ENCODE results near the gene RSAD1. TPM values are rescaled to one million over a fixed set of nuclear protein-coding genes. Genes with fewer than 3 reads are reported as not detected.

The RSAD1 gene
- polyA plus RNA-seq (2012; rRNA removed) = 44.7 and 58.9 TPM in 2 replicates
- polyA plus RNA-seq (2012; cell fraction: cytosol; rRNA removed) = 27.0 and 35.4 TPM in 2 replicates
- 171 and 180 TPM in 2 replicates for polyA plus RNA-seq (2012; cell fraction: nucleus; rRNA removed)

- peak within 1 kb of the TSS; percentile 79 to 88 for H3K27ac ChIP-seq (ENCODE audit: low read depth in 2 of 2, low read length in 1 of 2)
- POLR2A ChIA-PET = interaction anchor here (0.6 to 1.4 kb wide), 4 partner anchors 52 to 132 kb away, joined by 3 to 10 read pairs (median 4); partner anchors contain the start of gene LRRC59
- H3K9me2 ChIP-seq = no peaks in the 10 kb centered on the region
- H3K4me2 ChIP-seq = peak within 1 kb of the TSS; percentile 92
- H3K9me3 ChIP-seq = no peaks in the 10 kb centered on the region
- peak within 1 kb of the TSS; percentile 81 for H3K9ac ChIP-seq
- H3F3A ChIP-seq (replicated peaks; ENCODE audit: insufficient read depth) = peaks cover 14% of the 10 kb centered on the region
- H4K20me1 ChIP-seq (ENCODE audit: insufficient read depth) = no peaks in the 10 kb centered on the region
- WGBS (ENCODE audit: low lambda C conversion rate) = 7% methylated on average over 38 of the region's 75 CpGs
- CTCF ChIA-PET = interaction anchor here (0.6 to 5.9 kb wide), 95 partner anchors 10 to 752 kb away, joined by 3 to 85 read pairs (median 4); partner anchors contain the start of genes ACSF2, CHAD, COL1A1 and EPN3
- peak within 1 kb of the TSS; percentile 97 for H2AFZ ChIP-seq (ENCODE audit: low read depth)
- H3K27me3 ChIP-seq (ENCODE audit: insufficient read depth) = no peaks in the 10 kb centered on the region
- peaks cover 16% of the 10 kb centered on the region for H3K79me2 ChIP-seq (ENCODE audit: insufficient read depth)
- peaks cover 7 to 28% of the 10 kb centered on the region in 2 experiments for H3K36me3 ChIP-seq (replicated peaks in 1 of 2; ENCODE audit: control insufficient read depth in 1 of 2, insufficient read depth in 2 of 2, low read length in 1 of 2)
- peak within 1 kb of the TSS; percentile 80 to 90 for H3K4me3 ChIP-seq (ENCODE audit: low read depth in 2 of 2, low read length in 1 of 2)
- peaks cover 10 to 17% of the 10 kb centered on the region in 2 experiments; a peak in 2 of 4 replicates for H3K4me1 ChIP-seq (ENCODE audit: control insufficient read depth in 1 of 2, insufficient read depth in 2 of 2, low read depth in 1 of 2, low read length in 1 of 2)
- peak; percentile 98 for DNase-seq
- TF ChIP-seq GATA2 (CRISPR knock-in tag; IDR thresholded peaks at IDR 0.05) (no peak), TCF12 (IDR thresholded peaks at IDR 0.05) (no peak; the same call in 1 of the 2 replicates), EP300 (IDR thresholded peaks at IDR 0.05; ENCODE audit: borderline replicate concordance in 1 of 2, low read depth in 1 of 2, low read length in 1 of 2) (peak; percentile 20 to 32; a peak in 2 of 4 replicates), TAF1 (IDR thresholded peaks at IDR 0.05; ENCODE audit: borderline replicate concordance, low read depth, low read length) (peak; percentile 84; the same call in 1 of the 2 replicates), ZBTB33 (IDR thresholded peaks at IDR 0.05; ENCODE audit: borderline replicate concordance, low read depth) (peak; percentile 46; the same call in 1 of the 2 replicates), IRF3 (IDR thresholded peaks at IDR 0.05; ENCODE audit: low read depth, low read length) (no peak), MXI1 (IDR thresholded peaks at IDR 0.05; ENCODE audit: low read depth, low read length) (peak; percentile 96), RCOR1 (IDR thresholded peaks at IDR 0.05; ENCODE audit: low read length) (peak; percentile 58), RXRA (IDR thresholded peaks at IDR 0.05; ENCODE audit: borderline replicate concordance, low read depth) (no peak), SMC3 (IDR thresholded peaks at IDR 0.05; ENCODE audit: low read depth, low read length) (peak; percentile 50), SIN3A (IDR thresholded peaks at IDR 0.05; ENCODE audit: borderline replicate concordance, low read depth, low read length) (peak; percentile 88; the same call in 1 of the 2 replicates), TEAD4 (IDR thresholded peaks at IDR 0.05; ENCODE audit: borderline replicate concordance, insufficient read depth) (peak; percentile 43; the same call in 1 of the 2 replicates), USF1 (IDR thresholded peaks at IDR 0.05; ENCODE audit: borderline replicate concordance, low read depth) (peak; percentile 43; the same call in 1 of the 2 replicates), POLR2AphosphoS5 (IDR thresholded peaks at IDR 0.05; ENCODE audit: low read depth, low read length) (peak; percentile 90), NFIC (IDR thresholded peaks at IDR 0.05; ENCODE audit: borderline replicate concordance) (no peak), ELF1 (IDR thresholded peaks at IDR 0.05) (peak; percentile 57; the same call in 1 of the 2 replicates), MAX (IDR thresholded peaks at IDR 0.05; ENCODE audit: low read depth) (peak; percentile 71), MEF2A (IDR thresholded peaks at IDR 0.05; ENCODE audit: borderline replicate concordance, low read depth) (no peak), RAD21 (IDR thresholded peaks at IDR 0.05; ENCODE audit: low read length) (peak; percentile 53), PBX3 (IDR thresholded peaks at IDR 0.05) (peak; percentile 34; the same call in 1 of the 2 replicates), CTCF (IDR thresholded peaks at IDR 0.05) (peak; percentile 94), FOXJ3 (CRISPR knock-in tag; IDR thresholded peaks at IDR 0.05) (no peak), YY1 (IDR thresholded peaks at IDR 0.05; ENCODE audit: low read depth) (peak; percentile 82; the same call in 1 of the 2 replicates)
Observed at GRCh38 chr17:50478391-50479381, at the start of gene RSAD1. TSS of gene RSAD1 (plus strand) at chr17:50478860. CDS start at chr17:50478885, 25 bp downstream.

Measured in SK-N-SH (cell line).